Activated CD4-positive, alpha-beta T cell treated with anti-CD3 and anti-CD28 coated beads for 24 hours (primary cell): ENCODE data around the gene PDRG1.
"Not testable (repeated sequence)": the region's sequence is repeated elsewhere in the genome, so short reads cannot be mapped to it uniquely, and the experiment has no call there.

Experiments used
- DNase-seq, 2 donors: peaks; one replicate each; pipeline ENCODE4 v3.0.0-alpha.2; 2020; ENCODE audit warnings: low read depth in 2 of 2

The PDRG1 gene

DNA sequence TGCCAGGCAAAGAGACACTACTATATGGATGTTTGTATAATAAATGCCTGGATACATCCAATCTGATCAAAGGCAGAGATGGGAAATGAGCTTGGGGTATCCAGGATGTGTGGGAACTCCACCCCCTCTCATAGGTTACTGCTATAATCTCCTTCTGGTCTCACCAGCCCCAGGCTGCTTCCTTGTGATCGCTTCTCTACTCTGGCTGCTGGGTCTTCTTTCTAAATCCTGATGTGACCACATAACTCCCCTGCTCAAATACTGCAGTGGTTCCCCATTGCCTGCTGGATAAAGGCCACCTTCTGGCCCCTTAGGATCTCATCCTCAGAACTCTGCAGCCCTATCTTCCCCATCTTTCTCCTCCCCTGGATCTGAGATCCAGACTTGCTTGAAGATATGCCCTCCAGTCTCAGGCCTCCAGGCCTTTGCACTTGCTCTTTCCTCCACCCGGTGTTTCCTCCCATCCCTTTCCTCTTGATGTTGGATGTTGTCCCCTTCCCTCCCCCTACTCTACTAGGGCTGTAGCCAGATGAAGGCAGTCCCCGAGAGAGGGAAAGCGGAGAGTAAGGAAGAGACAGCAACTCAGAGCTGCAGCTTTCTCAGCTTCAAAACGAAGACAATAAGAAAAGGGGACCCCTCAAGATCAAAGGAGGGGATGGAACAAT lies 15.3 kb upstream of the PDRG1 start:
- DNase-seq = no peak

GRCh38 chr20:31963889-31964288 lies 12.0 kb upstream of the PDRG1 start:
- no peak for DNase-seq

DNA sequence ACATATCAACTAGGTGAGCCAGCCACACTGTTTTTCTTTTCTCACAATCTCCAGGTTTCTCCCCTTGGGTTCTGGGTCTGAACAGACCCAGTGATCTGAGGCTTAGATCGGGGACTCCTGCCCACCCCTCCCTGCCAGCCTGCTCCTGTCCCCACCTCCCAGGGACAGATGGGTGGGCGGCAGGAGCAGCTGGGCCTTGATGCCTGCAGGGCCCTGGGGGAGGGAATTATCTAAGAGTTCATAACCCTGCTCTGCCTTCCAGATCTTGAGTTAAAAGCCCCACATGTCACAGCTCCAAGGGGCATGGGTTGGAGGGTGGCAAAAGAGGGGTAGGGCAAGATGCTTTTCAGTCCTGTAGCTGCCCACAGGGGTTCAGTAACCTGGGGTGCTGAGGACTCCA lies 10.9 kb upstream of the PDRG1 start:
- DNase-seq = no peak

- DNase-seq = no peak
Measured at GRCh38 chr20:31956556-31957526, 5.0 kb upstream of the PDRG1 start.

DNA sequence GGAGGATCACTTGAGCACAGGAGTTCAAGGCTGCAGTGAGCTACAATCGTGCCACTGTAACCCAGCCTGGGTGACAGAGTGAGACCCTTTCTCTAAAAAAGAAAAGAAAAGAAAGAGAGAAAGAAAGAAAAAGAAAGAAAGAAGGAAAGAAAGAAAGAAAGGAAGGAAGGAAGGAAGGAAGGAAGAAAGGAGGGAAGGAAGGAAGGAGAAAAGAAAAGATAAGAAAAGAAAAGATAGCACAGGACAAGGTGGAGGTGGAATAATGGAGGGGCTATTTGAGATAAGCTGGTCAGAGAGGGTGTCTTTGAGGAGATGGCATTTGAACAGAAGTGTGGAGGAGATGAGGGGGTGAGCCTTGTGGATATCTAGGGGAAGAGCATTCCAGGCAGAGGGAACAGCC lies 2.7 kb upstream of the PDRG1 start:
- DNase-seq = no peak

DNA sequence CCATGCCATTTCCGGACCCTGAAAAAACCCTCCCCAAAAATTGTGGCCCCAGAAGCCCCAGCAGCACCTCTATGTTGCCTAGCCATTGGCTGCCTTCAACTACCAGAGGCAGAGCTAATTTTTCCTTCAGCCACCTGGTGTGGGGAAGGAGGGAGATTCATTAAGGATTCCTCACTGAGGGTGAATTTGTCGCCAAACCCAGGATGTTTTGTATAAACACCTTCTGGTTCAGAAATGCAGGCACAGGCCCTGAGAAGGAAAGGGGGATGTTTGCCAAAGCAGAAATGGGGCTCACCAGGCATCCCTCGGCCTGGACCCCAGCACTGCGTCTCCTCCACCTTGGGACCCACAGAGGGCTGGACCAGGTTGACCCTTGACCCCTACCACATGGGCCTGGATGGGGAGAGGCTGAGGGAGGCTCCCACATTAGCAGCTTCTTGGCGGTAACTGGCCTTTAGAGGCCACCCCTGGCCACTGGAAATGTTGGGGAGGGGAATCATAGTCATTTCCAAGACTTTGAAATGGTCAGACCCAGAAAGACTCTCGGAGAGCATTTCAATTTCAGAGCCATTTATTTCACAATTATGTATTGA lies 1.8 kb upstream of the PDRG1 start:
- DNase-seq = no peak

DNA sequence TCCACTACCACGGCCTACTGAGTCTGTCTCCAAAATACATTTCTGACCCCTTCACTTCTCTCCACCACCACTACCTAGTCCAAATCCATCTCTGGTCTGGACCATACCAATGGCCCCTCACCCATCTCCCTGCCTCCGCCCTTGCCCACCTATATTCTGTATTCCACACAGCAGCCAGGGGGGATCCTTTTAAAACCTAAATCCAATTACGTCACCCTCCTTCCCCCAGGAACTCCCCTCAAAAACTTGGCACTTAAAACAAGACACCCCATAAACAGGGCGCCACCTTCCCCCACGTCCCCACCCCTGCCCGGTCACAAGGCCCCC lies 680 bp downstream of the PDRG1 start:
- DNase-seq = no peak

DNA sequence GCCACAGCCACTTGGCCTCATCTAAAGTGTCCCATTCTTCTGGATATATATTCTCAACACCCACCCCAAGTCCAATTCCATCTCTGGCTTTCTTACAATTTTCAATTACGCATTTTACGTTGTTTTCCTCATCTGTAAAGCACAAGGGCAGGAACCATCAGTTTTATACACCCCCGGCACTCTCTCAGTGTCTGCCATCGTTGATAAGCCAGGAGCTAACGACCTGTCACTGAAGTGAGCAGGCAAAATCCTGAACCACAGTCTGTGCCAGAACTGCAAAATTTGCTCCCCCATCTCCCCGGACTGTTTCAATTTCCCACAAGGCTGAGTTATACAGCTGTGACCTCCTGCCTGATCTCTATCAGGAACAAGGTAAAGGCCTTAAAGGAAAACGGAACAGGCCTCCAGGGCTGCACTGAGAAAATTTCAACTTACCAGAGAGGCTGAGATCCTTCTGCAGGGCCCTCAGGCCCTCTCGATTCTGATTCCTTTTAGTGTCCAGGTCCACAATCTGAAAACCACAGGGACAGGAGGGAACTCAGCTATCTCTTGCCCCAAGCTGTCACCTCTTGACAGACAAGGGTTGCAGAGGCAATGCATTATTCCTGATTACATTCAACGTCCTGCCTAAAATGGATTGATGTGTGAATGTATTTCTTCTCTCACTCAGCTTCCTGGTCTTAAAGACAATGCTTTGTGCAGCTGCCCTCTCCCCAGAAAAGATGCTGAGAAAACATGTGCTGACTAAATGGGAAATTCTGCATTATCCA lies 1.8 kb downstream of the PDRG1 start:
- DNase-seq = no peak

- no peak for DNase-seq
Measured at GRCh38 chr20:31948008-31948407, 3.8 kb downstream of the PDRG1 start.

GRCh38 chr20:31945785-31946184 lies 6.1 kb downstream of the PDRG1 start:
- no peak for DNase-seq

GRCh38 chr20:31945319-31945718 lies 6.5 kb downstream of the PDRG1 start:
- DNase-seq = no peak

GRCh38 chr20:31943052-31943471 lies 8.8 kb downstream of the PDRG1 start:
- DNase-seq = no peak

DNA sequence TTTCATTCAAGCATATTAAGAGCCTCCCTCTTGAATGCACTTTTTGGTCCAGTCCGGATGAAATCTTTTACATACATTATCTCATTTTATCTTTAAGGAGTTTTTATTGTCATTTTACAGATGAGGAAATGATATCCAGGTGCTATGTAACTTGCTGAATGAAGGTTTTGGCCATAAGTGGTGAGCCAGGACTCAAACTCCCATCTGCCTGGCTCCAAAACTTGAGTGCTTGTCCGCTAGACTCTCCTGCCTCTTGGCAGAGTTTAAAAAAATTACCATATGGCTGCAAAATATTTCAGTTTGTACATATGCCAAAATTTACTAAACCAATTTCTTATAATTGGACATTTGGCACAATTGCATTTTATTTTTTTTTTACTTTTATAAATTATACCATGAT lies 12.2 kb downstream of the PDRG1 start:
- DNase-seq = no peak

- no peak for DNase-seq
Measured at GRCh38 chr20:31937820-31938219, 14.0 kb downstream of the PDRG1 start.

GRCh38 chr20:31936420-31936819 lies 15.4 kb downstream of the PDRG1 start:
- DNase-seq = no peak

- DNase-seq = no peak
Measured at GRCh38 chr20:31934968-31935764, 16.7 kb downstream of the PDRG1 start.

GRCh38 chr20:31934491-31934890 lies 17.4 kb downstream of the PDRG1 start:
- DNase-seq = no peak

DNA sequence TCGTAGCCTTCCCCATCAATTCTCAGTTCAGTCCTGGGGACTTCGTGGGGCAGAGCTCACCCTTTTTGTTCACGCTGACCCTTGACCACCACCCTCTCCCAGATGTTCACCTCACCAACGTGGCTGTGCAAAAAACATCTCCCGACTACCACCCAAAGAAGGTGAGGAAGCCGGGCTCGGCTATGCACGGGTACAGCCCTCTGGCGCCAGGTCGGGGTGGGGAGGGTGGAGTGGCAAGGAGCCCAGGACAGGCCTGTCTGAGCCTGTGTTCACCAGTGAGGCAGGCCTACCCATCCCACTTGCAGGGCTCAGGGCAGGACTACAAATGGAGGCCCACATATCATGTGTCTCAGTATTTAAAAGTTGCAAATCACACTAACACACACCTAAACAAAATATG lies 18.1 kb downstream of the PDRG1 start:
- DNase-seq = no peak

GRCh38 chr20:31930779-31931178 lies 21.1 kb downstream of the PDRG1 start:
- no peak for DNase-seq

GRCh38 chr20:31929631-31930030 lies 22.2 kb downstream of the PDRG1 start:
- not testable (repeated sequence) for DNase-seq

DNA sequence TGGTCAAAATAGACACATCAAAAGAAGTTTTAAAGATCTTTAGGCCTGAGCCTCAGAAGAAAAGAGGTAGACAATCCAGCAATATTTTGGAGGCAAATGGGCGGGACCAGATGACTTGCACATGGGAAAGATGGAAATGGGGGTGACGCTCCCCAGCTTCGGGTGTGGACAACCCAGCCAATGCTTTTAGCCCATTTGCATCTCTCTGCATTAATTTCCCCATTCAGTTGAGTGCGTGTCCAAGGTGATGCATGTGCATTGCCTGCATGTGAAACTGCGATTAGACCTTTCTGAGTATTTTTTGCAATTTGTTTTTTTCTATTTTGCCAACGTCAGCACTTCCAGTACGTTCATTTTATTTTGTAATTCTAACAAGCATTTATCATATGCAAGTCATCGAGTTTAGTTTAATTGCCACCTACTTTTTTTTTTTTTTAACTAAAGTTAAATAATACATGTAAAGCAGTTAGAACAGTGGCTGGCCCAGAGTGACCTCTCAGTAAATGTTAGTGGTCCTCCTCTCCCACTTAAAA lies 24.2 kb downstream of the PDRG1 start:
- no peak for DNase-seq
